Measurements from ENCODE around the gene DOCK2.

DOCK2 gene

DNA sequence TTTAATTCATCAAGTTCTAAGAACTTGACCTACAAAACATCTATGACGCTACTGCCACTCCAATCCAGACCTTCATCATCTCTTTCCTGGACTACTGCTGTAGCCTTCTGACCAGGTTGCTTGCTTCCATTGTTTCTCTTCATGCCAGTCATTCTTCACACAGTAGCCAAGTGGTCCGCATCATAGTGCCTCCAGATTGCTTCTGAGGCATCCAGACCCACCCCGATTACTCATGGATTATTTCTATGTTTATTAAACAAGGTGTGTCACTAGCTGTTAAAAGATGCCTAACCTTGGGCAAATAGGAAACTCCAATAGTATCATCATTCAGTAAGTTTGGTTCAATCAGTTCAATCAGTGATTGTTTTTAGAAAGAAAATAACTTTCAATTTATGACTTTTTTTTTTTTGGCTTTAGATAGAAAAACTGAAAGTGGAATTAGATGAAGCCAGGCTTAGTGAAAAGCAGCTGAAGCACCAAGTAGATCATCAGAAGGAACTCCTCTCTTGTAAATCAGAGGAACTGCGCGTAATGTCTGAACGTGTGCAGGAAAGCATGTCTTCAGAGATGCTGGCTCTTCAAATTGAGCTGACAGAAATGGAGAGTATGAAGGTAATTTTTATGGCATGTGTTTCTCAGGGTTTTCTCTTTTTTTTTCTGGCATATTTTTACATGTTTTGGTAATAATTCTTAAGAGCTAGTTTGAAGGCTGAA, 44.0 kb upstream of the DOCK2 start:
- Histone ChIP-seq H3F3A (ENCODE audit: low read depth) (no peaks in the 10 kb centered on the region), H3K9ac (ENCODE audit: low read depth, low read length, poor library complexity, severe bottlenecking) (no peak overlapping the region), H3K4me2 (ENCODE audit: low read depth, low read length, poor library complexity, severe bottlenecking) (no peak overlapping the region), H4K20me1 (ENCODE audit: insufficient read depth, low read length, poor library complexity, severe bottlenecking) (no peaks in the 10 kb centered on the region), H3K9me3 (ENCODE audit: insufficient read depth, low read depth, low read length) (no peaks in the 10 kb centered on the region), H2AFZ (ENCODE audit: low read length) (no peak overlapping the region), H3K9me2 (replicated peaks; ENCODE audit: low read depth, low read length) (no peaks in the 10 kb centered on the region), H3K27me3 (ENCODE audit: insufficient read depth, low read length, poor library complexity, severe bottlenecking) (no peaks in the 10 kb centered on the region), H3K79me2 (ENCODE audit: insufficient read depth, low read length) (no peaks in the 10 kb centered on the region), H3K36me3 (ENCODE audit: insufficient read depth, low read length) (peaks cover 56% of the 10 kb centered on the region; the same call in 1 of the 2 replicates), H3K4me1 (ENCODE audit: insufficient read depth, low read length, poor library complexity, severe bottlenecking) (no peaks in the 10 kb centered on the region), H3K4me3 (ENCODE audit: low read length, poor library complexity, severe bottlenecking) (no peak overlapping the region)
- TF ChIP-seq EZH2phosphoT487 (IDR thresholded peaks at IDR 0.05; ENCODE audit: borderline replicate concordance): no peak
- TF ChIP-seq, protein P1, sequence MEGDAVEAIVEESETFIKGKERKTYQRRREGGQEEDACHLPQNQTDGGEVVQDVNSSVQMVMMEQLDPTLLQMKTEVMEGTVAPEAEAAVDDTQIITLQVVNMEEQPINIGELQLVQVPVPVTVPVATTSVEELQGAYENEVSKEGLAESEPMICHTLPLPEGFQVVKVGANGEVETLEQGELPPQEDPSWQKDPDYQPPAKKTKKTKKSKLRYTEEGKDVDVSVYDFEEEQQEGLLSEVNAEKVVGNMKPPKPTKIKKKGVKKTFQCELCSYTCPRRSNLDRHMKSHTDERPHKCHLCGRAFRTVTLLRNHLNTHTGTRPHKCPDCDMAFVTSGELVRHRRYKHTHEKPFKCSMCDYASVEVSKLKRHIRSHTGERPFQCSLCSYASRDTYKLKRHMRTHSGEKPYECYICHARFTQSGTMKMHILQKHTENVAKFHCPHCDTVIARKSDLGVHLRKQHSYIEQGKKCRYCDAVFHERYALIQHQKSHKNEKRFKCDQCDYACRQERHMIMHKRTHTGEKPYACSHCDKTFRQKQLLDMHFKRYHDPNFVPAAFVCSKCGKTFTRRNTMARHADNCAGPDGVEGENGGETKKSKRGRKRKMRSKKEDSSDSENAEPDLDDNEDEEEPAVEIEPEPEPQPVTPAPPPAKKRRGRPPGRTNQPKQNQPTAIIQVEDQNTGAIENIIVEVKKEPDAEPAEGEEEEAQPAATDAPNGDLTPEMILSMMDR (conservative IDR thresholded peaks at IDR 0.05; ENCODE audit: low read length): no peak

DNA sequence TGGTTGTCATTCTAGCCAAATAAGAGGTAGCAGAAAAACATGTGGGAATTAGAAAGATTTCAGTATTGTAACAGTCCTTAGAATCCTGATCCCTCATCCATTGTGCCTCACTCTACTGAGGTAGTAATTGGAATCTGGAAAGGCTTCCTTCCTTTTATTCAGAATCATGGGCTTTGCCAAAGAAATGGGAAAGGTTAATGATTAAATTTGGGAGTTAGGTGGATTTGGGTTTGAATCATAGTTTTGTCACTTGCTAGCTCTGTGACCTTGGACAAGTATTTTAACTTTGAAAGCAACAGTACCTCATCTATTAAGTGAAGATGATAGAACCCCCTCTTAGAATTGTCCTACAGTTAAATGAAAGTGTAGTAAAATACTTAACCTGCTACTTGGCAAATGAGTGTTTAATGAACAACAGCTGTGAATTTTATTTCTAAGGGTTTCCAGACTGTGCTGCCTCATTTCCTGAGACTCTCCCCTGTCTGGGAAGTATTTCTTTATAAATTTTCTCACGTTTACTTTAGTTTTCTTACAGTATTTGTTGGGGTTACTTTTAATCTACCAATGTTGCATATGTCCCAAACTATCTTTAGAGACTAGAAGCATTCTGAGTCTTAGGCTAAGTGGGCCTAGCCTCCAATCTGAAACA, 41.8 kb upstream of the DOCK2 start:
- no peaks in the 10 kb centered on the region for H3F3A ChIP-seq (ENCODE audit: low read depth)
- no peaks in the 10 kb centered on the region for H3K79me2 ChIP-seq (ENCODE audit: insufficient read depth, low read length)
- H4K20me1 ChIP-seq (ENCODE audit: insufficient read depth, low read length, poor library complexity, severe bottlenecking): no peaks in the 10 kb centered on the region
- no peak overlapping the region for H3K4me3 ChIP-seq (ENCODE audit: low read length, poor library complexity, severe bottlenecking)
- H2AFZ ChIP-seq (ENCODE audit: low read length): no peak overlapping the region
- H3K9ac ChIP-seq (ENCODE audit: low read depth, low read length, poor library complexity, severe bottlenecking): no peak overlapping the region
- peaks cover 54% of the 10 kb centered on the region; the same call in 1 of the 2 replicates for H3K36me3 ChIP-seq (ENCODE audit: insufficient read depth, low read length)
- no peak for TF ChIP-seq EZH2phosphoT487 (IDR thresholded peaks at IDR 0.05; ENCODE audit: borderline replicate concordance)
- TF ChIP-seq, protein P1 (conservative IDR thresholded peaks at IDR 0.05; ENCODE audit: low read length): no peak
- no peaks in the 10 kb centered on the region for H3K4me1 ChIP-seq (ENCODE audit: insufficient read depth, low read length, poor library complexity, severe bottlenecking)
- no peak overlapping the region for H3K4me2 ChIP-seq (ENCODE audit: low read depth, low read length, poor library complexity, severe bottlenecking)
- H3K27me3 ChIP-seq (ENCODE audit: insufficient read depth, low read length, poor library complexity, severe bottlenecking): no peaks in the 10 kb centered on the region
- H3K9me2 ChIP-seq (replicated peaks; ENCODE audit: low read depth, low read length): no peaks in the 10 kb centered on the region
- no peaks in the 10 kb centered on the region for H3K9me3 ChIP-seq (ENCODE audit: insufficient read depth, low read depth, low read length)

GRCh38 chr5:169599451-169599850, 37.6 kb upstream of the DOCK2 start:
- TF ChIP-seq, protein P1 (conservative IDR thresholded peaks at IDR 0.05; ENCODE audit: low read length): no peak
- TF ChIP-seq EZH2phosphoT487 (IDR thresholded peaks at IDR 0.05; ENCODE audit: borderline replicate concordance): no peak
- H3F3A ChIP-seq (ENCODE audit: low read depth): no peaks in the 10 kb centered on the region
- H4K20me1 ChIP-seq (ENCODE audit: insufficient read depth, low read length, poor library complexity, severe bottlenecking): no peaks in the 10 kb centered on the region
- no peaks in the 10 kb centered on the region for H3K9me3 ChIP-seq (ENCODE audit: insufficient read depth, low read depth, low read length)
- no peak overlapping the region for H3K9ac ChIP-seq (ENCODE audit: low read depth, low read length, poor library complexity, severe bottlenecking)
- H3K36me3 ChIP-seq (ENCODE audit: insufficient read depth, low read length): peaks cover 37% of the 10 kb centered on the region; the same call in 1 of the 2 replicates
- no peak overlapping the region for H3K4me2 ChIP-seq (ENCODE audit: low read depth, low read length, poor library complexity, severe bottlenecking)
- H3K4me1 ChIP-seq (ENCODE audit: insufficient read depth, low read length, poor library complexity, severe bottlenecking): no peaks in the 10 kb centered on the region
- no peaks in the 10 kb centered on the region for H3K79me2 ChIP-seq (ENCODE audit: insufficient read depth, low read length)
- no peak overlapping the region for H3K4me3 ChIP-seq (ENCODE audit: low read length, poor library complexity, severe bottlenecking)
- H3K27me3 ChIP-seq (ENCODE audit: insufficient read depth, low read length, poor library complexity, severe bottlenecking): no peaks in the 10 kb centered on the region
- H2AFZ ChIP-seq (ENCODE audit: low read length): no peak overlapping the region
- H3K9me2 ChIP-seq (replicated peaks; ENCODE audit: low read depth, low read length): no peaks in the 10 kb centered on the region

All from Loucy (cell line).